ENCODE measurements around the gene LENG1.
A peak's percentile ranks its signal among the peaks of the same experiment; 100 is the strongest.

Gene LENG1

GRCh38 chr19:54136864-54137698, 22.4 kb downstream of the LENG1 start:
- POLR2A ChIA-PET: interaction anchor here (0.6 to 2.8 kb wide), 9 partner anchors 12 to 514 kb away, joined by 3 to 11 read pairs (median 3); partner anchors contain the start of genes LENG1, MBOAT7, PRPF31 and RPS9
- Histone ChIP-seq H3K36me3 (ENCODE audit: control insufficient read depth in 4 of 4, insufficient read depth in 4 of 4, low read length in 3 of 4) (peaks cover 0 to 28% (median 5%) of the 10 kb centered on the region in 4 experiments), H3K27me3 (replicated peaks in 2 of 5; ENCODE audit: control insufficient read depth in 4 of 5, insufficient read depth in 5 of 5, low read length in 4 of 5) (no peaks in the 10 kb centered on the region), H3K27ac (ENCODE audit: insufficient read depth in 1 of 2, low read depth in 1 of 2, low read length in 2 of 2, poor library complexity in 1 of 2, severe bottlenecking in 2 of 2) (peak overlapping the region; percentile 92 to 97), H3K9me3 (ENCODE audit: control extremely low read depth in 1 of 5, control insufficient read depth in 4 of 5, insufficient read depth in 2 of 5, low read depth in 1 of 5, low read length in 4 of 5) (peaks cover 0 to 3% (median 0%) of the 10 kb centered on the region in 5 experiments), H3K4me1 (ENCODE audit: control extremely low read depth in 1 of 4, control insufficient read depth in 4 of 4, insufficient read depth in 4 of 4, low read length in 3 of 4) (peaks cover 6 to 40% (median 26%) of the 10 kb centered on the region in 4 experiments), H3K4me3 (ENCODE audit: control insufficient read depth in 1 of 7, extremely low read depth in 1 of 7, insufficient read depth in 4 of 7, low read depth in 2 of 7, low read length in 6 of 7) (peak overlapping the region; percentile 64 to 84 (median 78))
- DNase-seq: peak; percentile 100
- WGBS (ENCODE audit: insufficient coverage): under 1% methylated on average over 33 of the region's 46 CpGs
- CTCF ChIA-PET: interaction anchor here (0.9 to 1.5 kb wide), 5 partner anchors 11 to 344 kb away, joined by 3 to 4 read pairs (median 3); partner anchors contain the start of genes LENG1, PRPF31 and TFPT

GRCh38 chr19:54136086-54136863, 23.2 kb downstream of the LENG1 start:
- ChIA-PET CTCF (interaction anchor here (0.9 to 1.5 kb wide), 4 partner anchors 11 to 343 kb away, joined by 3 to 4 read pairs (median 3); partner anchors contain the start of genes PRPF31 and TFPT), POLR2A (interaction anchor here (1.2 to 2.8 kb wide), 3 partner anchors 21 to 43 kb away, joined by 3 to 11 read pairs (median 9); partner anchors contain the start of genes LENG1, PRPF31 and TFPT)
- Histone ChIP-seq H3K4me3 (ENCODE audit: control insufficient read depth in 1 of 7, extremely low read depth in 1 of 7, insufficient read depth in 4 of 7, low read depth in 2 of 7, low read length in 6 of 7) (peak overlapping the region; percentile 24 to 79 (median 68)), H3K27ac (ENCODE audit: insufficient read depth in 1 of 2, low read depth in 1 of 2, low read length in 2 of 2, poor library complexity in 1 of 2, severe bottlenecking in 2 of 2) (peak overlapping the region in 1 of 2 experiments; percentile 7), H3K9me3 (ENCODE audit: control extremely low read depth in 1 of 5, control insufficient read depth in 4 of 5, insufficient read depth in 2 of 5, low read depth in 1 of 5, low read length in 4 of 5) (peaks cover 0 to 3% (median 0%) of the 10 kb centered on the region in 5 experiments), H3K27me3 (replicated peaks in 2 of 5; ENCODE audit: control insufficient read depth in 4 of 5, insufficient read depth in 5 of 5, low read length in 4 of 5) (no peaks in the 10 kb centered on the region), H3K4me1 (ENCODE audit: control extremely low read depth in 1 of 4, control insufficient read depth in 4 of 4, insufficient read depth in 4 of 4, low read length in 3 of 4) (peaks cover 6 to 40% (median 26%) of the 10 kb centered on the region in 4 experiments), H3K36me3 (ENCODE audit: control insufficient read depth in 4 of 4, insufficient read depth in 4 of 4, low read length in 3 of 4) (peaks cover 0 to 27% (median 8%) of the 10 kb centered on the region in 4 experiments)
- 8% methylated on average over 27 of the region's 30 CpGs for WGBS (ENCODE audit: insufficient coverage)
- no peak for DNase-seq

- H3K4me1 ChIP-seq (ENCODE audit: control extremely low read depth in 1 of 4, control insufficient read depth in 4 of 4, insufficient read depth in 4 of 4, low read length in 3 of 4): peaks cover 6 to 21% (median 21%) of the 10 kb centered on the region in 4 experiments
- peaks cover 0 to 3% (median 0%) of the 10 kb centered on the region in 5 experiments for H3K9me3 ChIP-seq (ENCODE audit: control extremely low read depth in 1 of 5, control insufficient read depth in 4 of 5, insufficient read depth in 2 of 5, low read depth in 1 of 5, low read length in 4 of 5)
- WGBS (ENCODE audit: insufficient coverage): 55% methylated on average over 2 of the region's 2 CpGs
- ChIA-PET CTCF (no interaction called here), POLR2A (no interaction called here)
- H3K27ac ChIP-seq (ENCODE audit: insufficient read depth in 1 of 2, low read depth in 1 of 2, low read length in 2 of 2, poor library complexity in 1 of 2, severe bottlenecking in 2 of 2): no peak overlapping the region
- H3K4me3 ChIP-seq (ENCODE audit: control insufficient read depth in 1 of 7, extremely low read depth in 1 of 7, insufficient read depth in 4 of 7, low read depth in 2 of 7, low read length in 6 of 7): no peak overlapping the region
- no peaks in the 10 kb centered on the region for H3K27me3 ChIP-seq (replicated peaks in 2 of 5; ENCODE audit: control insufficient read depth in 4 of 5, insufficient read depth in 5 of 5, low read length in 4 of 5)
- DNase-seq: no peak
- H3K36me3 ChIP-seq (ENCODE audit: control insufficient read depth in 4 of 4, insufficient read depth in 4 of 4, low read length in 3 of 4): peaks cover 0 to 23% (median 17%) of the 10 kb centered on the region in 4 experiments
Measured at GRCh38 chr19:54133957-54134590, 25.4 kb downstream of the LENG1 start.

- Histone ChIP-seq H3K9me3 (ENCODE audit: control extremely low read depth in 1 of 5, control insufficient read depth in 4 of 5, insufficient read depth in 2 of 5, low read depth in 1 of 5, low read length in 4 of 5) (peaks cover 0 to 3% (median 0%) of the 10 kb centered on the region in 5 experiments), H3K27me3 (replicated peaks in 2 of 5; ENCODE audit: control insufficient read depth in 4 of 5, insufficient read depth in 5 of 5, low read length in 4 of 5) (no peaks in the 10 kb centered on the region), H3K4me3 (ENCODE audit: control insufficient read depth in 1 of 7, extremely low read depth in 1 of 7, insufficient read depth in 4 of 7, low read depth in 2 of 7, low read length in 6 of 7) (no peak overlapping the region), H3K4me1 (ENCODE audit: control extremely low read depth in 1 of 4, control insufficient read depth in 4 of 4, insufficient read depth in 4 of 4, low read length in 3 of 4) (peaks cover 6 to 15% (median 15%) of the 10 kb centered on the region in 4 experiments), H3K27ac (ENCODE audit: insufficient read depth in 1 of 2, low read depth in 1 of 2, low read length in 2 of 2, poor library complexity in 1 of 2, severe bottlenecking in 2 of 2) (no peak overlapping the region), H3K36me3 (ENCODE audit: control insufficient read depth in 4 of 4, insufficient read depth in 4 of 4, low read length in 3 of 4) (peaks cover 0 to 30% (median 22%) of the 10 kb centered on the region in 4 experiments)
- peak; percentile 29 to 58 (median 34) for DNase-seq
- 87% methylated on average over 10 of the region's 10 CpGs for WGBS (ENCODE audit: insufficient coverage)
- ChIA-PET POLR2A (no interaction called here), CTCF (interaction anchor here (1.0 to 1.6 kb wide), 2 partner anchors 13 to 17 kb away, joined by 3 read pairs; no protein-coding TSS in a partner anchor)
Measured at GRCh38 chr19:54133312-54133956, 26.1 kb downstream of the LENG1 start.

- CTCF ChIA-PET: no interaction called here
- DNase-seq: no peak
- Histone ChIP-seq H3K4me1 (ENCODE audit: control extremely low read depth in 1 of 4, control insufficient read depth in 4 of 4, insufficient read depth in 4 of 4, low read length in 3 of 4) (no peaks in the 10 kb centered on the region), H3K4me3 (ENCODE audit: control insufficient read depth in 1 of 7, extremely low read depth in 1 of 7, insufficient read depth in 4 of 7, low read depth in 2 of 7, low read length in 6 of 7) (no peak overlapping the region), H3K36me3 (ENCODE audit: control insufficient read depth in 4 of 4, insufficient read depth in 4 of 4, low read length in 3 of 4) (peaks cover 1 to 65% (median 48%) of the 10 kb centered on the region in 4 experiments), H3K9me3 (ENCODE audit: control extremely low read depth in 1 of 5, control insufficient read depth in 4 of 5, insufficient read depth in 2 of 5, low read depth in 1 of 5, low read length in 4 of 5) (peaks cover 0 to 3% (median 0%) of the 10 kb centered on the region in 5 experiments), H3K27ac (ENCODE audit: insufficient read depth in 1 of 2, low read depth in 1 of 2, low read length in 2 of 2, poor library complexity in 1 of 2, severe bottlenecking in 2 of 2) (no peak overlapping the region), H3K27me3 (replicated peaks in 2 of 5; ENCODE audit: control insufficient read depth in 4 of 5, insufficient read depth in 5 of 5, low read length in 4 of 5) (no peaks in the 10 kb centered on the region)
- POLR2A ChIA-PET: no interaction called here
- 98% methylated on average over 19 of the region's 20 CpGs for WGBS (ENCODE audit: insufficient coverage)
Measured at GRCh38 chr19:54129617-54129996, 29.9 kb downstream of the LENG1 start.

GRCh38 chr19:54128796-54129616, 30.5 kb downstream of the LENG1 start:
- Histone ChIP-seq H3K9me3 (ENCODE audit: control extremely low read depth in 1 of 5, control insufficient read depth in 4 of 5, insufficient read depth in 2 of 5, low read depth in 1 of 5, low read length in 4 of 5) (peaks cover 0 to 3% (median 0%) of the 10 kb centered on the region in 5 experiments), H3K27me3 (replicated peaks in 2 of 5; ENCODE audit: control insufficient read depth in 4 of 5, insufficient read depth in 5 of 5, low read length in 4 of 5) (no peaks in the 10 kb centered on the region), H3K36me3 (ENCODE audit: control insufficient read depth in 4 of 4, insufficient read depth in 4 of 4, low read length in 3 of 4) (peaks cover 3 to 71% (median 54%) of the 10 kb centered on the region in 4 experiments), H3K27ac (ENCODE audit: insufficient read depth in 1 of 2, low read depth in 1 of 2, low read length in 2 of 2, poor library complexity in 1 of 2, severe bottlenecking in 2 of 2) (no peak overlapping the region), H3K4me3 (ENCODE audit: control insufficient read depth in 1 of 7, extremely low read depth in 1 of 7, insufficient read depth in 4 of 7, low read depth in 2 of 7, low read length in 6 of 7) (no peak overlapping the region), H3K4me1 (ENCODE audit: control extremely low read depth in 1 of 4, control insufficient read depth in 4 of 4, insufficient read depth in 4 of 4, low read length in 3 of 4) (no peaks in the 10 kb centered on the region)
- no peak for DNase-seq
- 97% methylated on average over 37 of the region's 41 CpGs for WGBS (ENCODE audit: insufficient coverage)
- ChIA-PET CTCF (no interaction called here), POLR2A (no interaction called here)

All from common myeloid progenitor, CD34-positive (primary cell).